Bronchial epithelial cell (primary cell): ENCODE data around the gene WDR45B. TPM values are rescaled to one million over a fixed set of nuclear protein-coding genes. Genes with fewer than 3 reads are reported as not detected.

Source experiments
- DNase-seq: peaks from one replicate; pipeline ENCODE4 v3.0.0-alpha.2; 2010; ENCODE audit warnings: low read depth
- FAIRE-seq: peaks from 2 replicates; lab custom pipeline; 2011; peaks lifted over from hg19 to GRCh38; lab: Jason Lieb, UNC
- H3K27me3 ChIP-seq: 2 replicates; pipeline ENCODE4 v1.5.1; 2011; ENCODE audit warnings: low read length; ENCODE audit not compliant: control insufficient read depth, insufficient read depth
- H3K36me3 ChIP-seq: 2 replicates; pipeline ENCODE4 v1.5.1; 2011; ENCODE audit warnings: low read length; ENCODE audit not compliant: control insufficient read depth, insufficient read depth
- H3K4me3 ChIP-seq: 2 replicates; pipeline ENCODE4 v1.5.1; 2011; ENCODE audit warnings: mild to moderate bottlenecking, low read depth, low read length, control low read depth
- total RNA-seq: library from RNA; depleted of rRNA; stranded (reverse); fragments of >200 nt; gene quantifications from 2 replicates; pipeline ENCODE4 v1.2.1, GENCODE V29; 2014
- TF ChIP-seq, protein P1 (sequence below): IDR thresholded peaks from 2 replicates; pipeline ENCODE4 v1.5.1; 2011; ENCODE audit warnings: mild to moderate bottlenecking, moderate library complexity, low read length, control low read depth, inconsistent platforms; ENCODE audit not compliant: insufficient read depth, severe bottlenecking

The WDR45B gene
- total RNA-seq, 1 donor from 2014 or later: 90.8 TPM

DNA sequence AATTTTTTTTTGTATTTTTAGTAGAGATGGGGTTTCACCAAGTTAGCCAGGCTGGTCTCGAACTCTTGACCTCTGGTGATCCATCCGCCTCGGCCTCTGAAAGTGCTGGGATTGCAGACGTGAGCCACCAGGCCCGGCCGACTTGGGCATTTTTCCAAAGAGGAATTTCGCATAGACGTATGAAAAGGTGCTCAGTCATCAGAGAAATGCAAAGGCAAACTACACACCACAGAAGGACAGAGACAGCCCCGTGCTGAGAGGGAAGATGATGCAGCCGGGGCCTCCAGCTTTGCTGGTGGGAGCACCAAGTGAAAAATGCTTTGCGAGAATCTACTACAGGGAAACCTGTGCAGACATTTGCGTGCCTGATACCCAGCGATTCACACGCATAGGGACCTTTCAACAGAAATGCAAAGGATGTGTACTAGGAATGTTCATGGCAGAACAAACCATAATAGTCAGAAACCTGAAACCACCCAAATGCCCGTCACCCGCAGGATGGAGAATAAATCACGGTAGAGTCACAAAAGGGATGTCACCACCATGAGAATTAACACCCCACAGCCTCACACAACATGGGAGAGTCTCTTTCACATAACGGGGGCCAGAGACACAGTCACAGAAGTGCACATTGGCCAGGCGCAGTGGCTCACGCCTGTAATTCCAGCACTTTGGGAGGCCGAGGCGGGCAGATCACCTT, 45.1 kb upstream of the WDR45B start:
- no peak for DNase-seq
- TF ChIP-seq, protein P1, sequence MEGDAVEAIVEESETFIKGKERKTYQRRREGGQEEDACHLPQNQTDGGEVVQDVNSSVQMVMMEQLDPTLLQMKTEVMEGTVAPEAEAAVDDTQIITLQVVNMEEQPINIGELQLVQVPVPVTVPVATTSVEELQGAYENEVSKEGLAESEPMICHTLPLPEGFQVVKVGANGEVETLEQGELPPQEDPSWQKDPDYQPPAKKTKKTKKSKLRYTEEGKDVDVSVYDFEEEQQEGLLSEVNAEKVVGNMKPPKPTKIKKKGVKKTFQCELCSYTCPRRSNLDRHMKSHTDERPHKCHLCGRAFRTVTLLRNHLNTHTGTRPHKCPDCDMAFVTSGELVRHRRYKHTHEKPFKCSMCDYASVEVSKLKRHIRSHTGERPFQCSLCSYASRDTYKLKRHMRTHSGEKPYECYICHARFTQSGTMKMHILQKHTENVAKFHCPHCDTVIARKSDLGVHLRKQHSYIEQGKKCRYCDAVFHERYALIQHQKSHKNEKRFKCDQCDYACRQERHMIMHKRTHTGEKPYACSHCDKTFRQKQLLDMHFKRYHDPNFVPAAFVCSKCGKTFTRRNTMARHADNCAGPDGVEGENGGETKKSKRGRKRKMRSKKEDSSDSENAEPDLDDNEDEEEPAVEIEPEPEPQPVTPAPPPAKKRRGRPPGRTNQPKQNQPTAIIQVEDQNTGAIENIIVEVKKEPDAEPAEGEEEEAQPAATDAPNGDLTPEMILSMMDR: no peak
- FAIRE-seq: no peak
- no peak overlapping the region for H3K4me3 ChIP-seq
- no peaks in the 10 kb centered on the region for H3K27me3 ChIP-seq
- H3K36me3 ChIP-seq: peaks cover 2% of the 10 kb centered on the region

DNA sequence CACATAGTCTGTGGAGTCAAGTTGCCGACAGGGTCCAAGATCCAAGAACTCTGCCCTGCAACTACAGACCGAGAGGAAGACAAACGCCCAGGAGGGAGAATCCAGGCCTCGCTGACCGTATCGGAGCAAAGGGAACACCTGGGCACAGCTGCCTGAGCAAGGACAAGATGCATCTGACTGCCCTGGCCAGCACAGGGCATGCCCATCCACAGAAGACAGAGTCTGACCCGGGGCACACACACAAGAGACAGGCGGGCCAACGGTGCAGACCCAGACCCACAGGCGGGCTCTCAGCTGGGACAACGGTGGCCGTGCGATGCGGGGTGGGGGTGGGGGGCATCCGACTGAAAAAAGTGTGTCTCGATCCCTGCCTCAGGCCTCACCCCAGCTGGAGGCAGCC, 44.0 kb upstream of the WDR45B start:
- H3K36me3 ChIP-seq: peaks cover 2% of the 10 kb centered on the region
- no peak for FAIRE-seq
- no peak for DNase-seq
- no peaks in the 10 kb centered on the region for H3K27me3 ChIP-seq
- TF ChIP-seq, protein P1: no peak
- H3K4me3 ChIP-seq: no peak overlapping the region

DNA sequence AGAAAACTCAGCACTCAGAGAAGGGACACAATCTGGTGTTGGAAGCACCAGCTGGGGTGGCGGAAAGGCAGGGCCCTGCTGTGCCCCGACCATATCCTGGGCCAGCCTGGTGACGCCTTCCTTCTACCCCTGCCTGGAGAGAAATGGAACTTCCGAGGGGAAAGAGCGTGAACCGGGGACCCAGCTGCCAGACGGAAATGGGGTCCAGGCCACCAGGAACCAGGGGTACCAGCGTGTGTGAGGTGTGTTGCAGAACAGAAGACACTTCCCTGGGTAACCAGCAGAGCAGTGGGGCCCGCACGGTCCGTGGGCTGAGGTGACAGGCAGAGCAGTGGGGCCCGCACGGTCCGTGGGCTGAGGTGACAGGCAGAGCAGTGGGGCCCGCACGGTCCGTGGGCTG, 43.5 kb upstream of the WDR45B start:
- Histone ChIP-seq H3K36me3 (peaks cover 2% of the 10 kb centered on the region), H3K27me3 (no peaks in the 10 kb centered on the region), H3K4me3 (no peak overlapping the region)
- DNase-seq: no peak
- FAIRE-seq: no peak
- TF ChIP-seq, protein P1: no peak

DNA sequence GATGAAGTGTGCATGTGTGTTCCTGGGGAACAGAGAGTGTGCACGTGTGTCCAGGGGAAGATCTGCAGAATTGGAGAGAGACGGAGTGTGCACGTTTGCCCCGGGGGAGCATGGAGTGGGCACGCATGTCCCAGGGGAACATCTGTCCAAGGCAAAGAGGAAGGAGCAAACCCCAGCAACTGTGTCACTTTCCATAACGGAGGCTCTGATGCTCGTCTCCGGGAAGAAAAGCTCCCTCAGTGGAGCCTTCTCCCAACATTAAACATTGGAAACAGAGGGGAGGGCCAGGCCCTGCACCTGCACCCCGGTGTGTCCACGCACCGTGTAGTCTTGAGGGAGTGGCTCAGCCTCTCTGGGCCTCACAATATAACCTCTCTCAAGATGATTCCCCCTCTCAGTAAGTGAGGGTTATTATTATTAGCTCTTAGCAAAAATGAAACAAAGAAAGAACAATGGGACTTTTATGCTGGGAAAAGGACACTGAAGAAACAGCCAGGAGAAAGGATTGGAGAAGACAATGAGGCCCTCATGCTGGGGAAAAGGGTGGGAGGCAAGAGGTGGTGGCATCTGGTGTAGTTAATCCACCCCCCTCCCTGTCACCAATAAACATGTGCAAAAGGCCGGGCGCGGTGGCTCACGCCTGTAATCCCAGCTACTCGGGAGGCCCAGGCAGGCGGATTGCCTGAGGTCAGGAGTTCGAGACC, 42.7 kb upstream of the WDR45B start:
- TF ChIP-seq, protein P1: no peak
- FAIRE-seq: peak; percentile 55
- H3K36me3 ChIP-seq: peaks cover 2% of the 10 kb centered on the region

DNA sequence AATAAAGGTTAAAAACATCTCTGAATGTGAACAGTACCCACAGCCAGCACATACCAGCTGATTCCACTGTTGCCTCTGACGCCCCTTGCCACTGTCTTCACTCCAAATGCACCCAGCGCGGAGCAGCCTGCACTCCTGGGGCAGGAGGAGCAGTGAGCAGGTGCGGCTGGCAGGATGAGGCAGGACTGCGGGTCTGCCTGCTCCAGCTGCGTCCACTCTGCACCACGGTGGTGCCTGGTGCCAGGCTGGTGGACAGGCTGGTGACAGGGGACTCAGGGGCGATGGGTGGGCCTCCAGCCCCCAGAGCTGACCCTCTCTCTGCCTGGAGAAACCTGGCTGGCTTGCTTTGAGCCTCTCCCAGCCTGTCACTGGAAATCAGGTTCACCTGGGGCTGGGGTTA, 40.8 kb upstream of the WDR45B start:
- Histone ChIP-seq H3K36me3 (peaks cover 2% of the 10 kb centered on the region), H3K4me3 (no peak overlapping the region), H3K27me3 (no peaks in the 10 kb centered on the region)
- FAIRE-seq (no peak), DNase-seq (no peak)
- TF ChIP-seq, protein P1: no peak

More for the DNA sequence above, 42.7 kb upstream of the WDR45B start:
- no peak overlapping the region for H3K4me3 ChIP-seq
- no peak for DNase-seq
- no peaks in the 10 kb centered on the region for H3K27me3 ChIP-seq
